Lung (tissue), 12 donors: ENCODE results near the gene TMEM17. TPM values are rescaled to one million over a fixed set of nuclear protein-coding genes. Genes with fewer than 3 reads are reported as not detected.

Experiments used
- ATAC-seq: fragments of 200-7000 bp; cut with Tn5 transposase; one replicate; pipeline ENCODE4 v1.9.1; 2020; ENCODE audit warnings: moderate number of reproducible peaks; ENCODE audit not compliant: insufficient read depth, low FRiP score
- DNase-seq, 3 donors: peaks; one replicate each; pipeline ENCODE4 v3.0.0-alpha.2; 2013 to 2017
- H3K27ac ChIP-seq, 2 donors: one replicate each; pipeline ENCODE4 v1.5.1; 2013; ENCODE audit warnings: mild to moderate bottlenecking in 2 of 2, moderate library complexity in 2 of 2, control low read depth in 1 of 2, inconsistent platforms in 1 of 2, low read depth in 1 of 2, low read length in 1 of 2
- H3K27me3 ChIP-seq, 3 donors: one replicate each; pipeline ENCODE4 v1.5.1; 2013; ENCODE audit warnings: low read length in 2 of 3; ENCODE audit not compliant: control insufficient read depth in 3 of 3, insufficient read depth in 3 of 3
- H3K36me3 ChIP-seq, 4 donors: one replicate each; pipeline ENCODE4 v1.5.1; 2013; ENCODE audit warnings: low read length in 4 of 4, mild to moderate bottlenecking in 1 of 4, moderate library complexity in 1 of 4; ENCODE audit not compliant: control insufficient read depth in 4 of 4, insufficient read depth in 4 of 4
- H3K4me1 ChIP-seq, 5 donors: one replicate each; pipeline ENCODE4 v1.5.1; 2013; ENCODE audit warnings: low read length in 5 of 5, mild to moderate bottlenecking in 2 of 5, moderate library complexity in 1 of 5; ENCODE audit not compliant: control insufficient read depth in 5 of 5, insufficient read depth in 5 of 5
- H3K4me3 ChIP-seq: one replicate; pipeline ENCODE4 v1.5.1; 2013; ENCODE audit warnings: mild to moderate bottlenecking, control low read depth, moderate library complexity
- H3K9ac ChIP-seq, 2 donors: one replicate each; pipeline ENCODE4 v1.5.1; 2013; ENCODE audit warnings: low read length in 2 of 2, control low read depth in 1 of 2; ENCODE audit not compliant: insufficient read depth in 1 of 2
- H3K9me3 ChIP-seq, 4 donors: one replicate each; pipeline ENCODE4 v1.5.1; 2013; ENCODE audit warnings: low read length in 3 of 4, mild to moderate bottlenecking in 1 of 4, moderate library complexity in 1 of 4; ENCODE audit not compliant: control insufficient read depth in 4 of 4, insufficient read depth in 3 of 4
- CTCF ChIP-seq: IDR thresholded peaks from 2 replicates; pipeline ENCODE4 v1.5.1; 2012; ENCODE audit warnings: mild to moderate bottlenecking; ENCODE audit errors: control extremely low read depth, extremely low read depth
- WGBS, 2 donors: extraction: QIAGEN DNeasy Blood & Tissue Kit; methylation state at CpG; one replicate each; pipeline ENCODE4 v1.1.7; 2013; 5-methylcytosine and 5-hydroxymethylcytosine counted together
- polyA plus RNA-seq, 2 donors: library from polyadenylated mRNA; stranded (reverse); fragments of 200-250 nt; gene quantifications; one replicate each; pipeline ENCODE4 v1.2.1, GENCODE V29; 2013
- total RNA-seq, 2 donors: library from RNA; depleted of rRNA in 1 of 2; stranded (reverse); fragments of >200 nt in 1 of 2; gene quantifications; one replicate each; pipeline ENCODE4 v1.2.1, GENCODE V29; 2014 to 2021
- donor health status: control.
- donor health status: control.
- donor health status: Bipolar disorder and iron deficiency.
- donor health status: healthy.
- donor health status: DM: yes; HTN: yes; CAD: no.

Gene TMEM17
- total and polyA plus RNA-seq, 4 donors: 1.6 to 3.9 (median 2.7) TPM

DNA sequence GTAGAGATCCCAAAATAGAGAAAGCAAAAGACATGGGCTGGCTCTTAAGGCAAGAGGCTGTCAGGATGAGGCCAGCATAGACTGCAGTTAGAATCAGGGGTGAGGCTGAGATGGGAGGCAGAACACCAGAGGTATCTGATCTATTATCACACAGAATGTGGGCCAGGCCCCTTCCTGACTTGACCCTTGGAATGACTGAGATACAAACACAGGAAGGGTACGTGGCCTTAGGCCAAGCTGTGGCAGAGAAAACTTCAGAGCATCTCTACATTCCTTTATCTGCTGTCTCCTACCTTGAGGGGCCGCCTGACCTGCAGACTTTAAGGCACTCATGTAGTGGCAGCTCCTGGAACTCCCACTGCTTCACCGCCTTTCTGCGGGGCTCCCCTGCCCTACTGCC is 28.4 kb downstream of the TMEM17 start:
- Histone ChIP-seq H3K9ac (no peak overlapping the region), H3K4me1 (peaks cover 5 to 28% (median 12%) of the 10 kb centered on the region in 5 donors), H3K9me3 (no peaks in the 10 kb centered on the region), H3K4me3 (no peak overlapping the region), H3K27me3 (no peaks in the 10 kb centered on the region), H3K27ac (peak overlapping the region; percentile 54 to 58), H3K36me3 (no peaks in the 10 kb centered on the region)
- TF ChIP-seq CTCF: no peak
- 79 to 89% methylated on average over 4 of the region's 4 CpGs for WGBS, 2 donors
- ATAC-seq (no peak), DNase-seq (no peak)

GRCh38 chr2:62475172-62476011 is 30.6 kb downstream of the TMEM17 start:
- Histone ChIP-seq H3K36me3 (no peaks in the 10 kb centered on the region), H3K9ac (no peak overlapping the region), H3K27me3 (no peaks in the 10 kb centered on the region), H3K4me3 (no peak overlapping the region), H3K9me3 (no peaks in the 10 kb centered on the region), H3K4me1 (peaks cover 5 to 34% (median 12%) of the 10 kb centered on the region in 5 donors), H3K27ac (peak overlapping the region; percentile 45 to 50)
- 23 to 25% methylated on average over 21 of the region's 21 CpGs for WGBS, 2 donors
- no peak for TF ChIP-seq CTCF
- no peak for ATAC-seq
- peak; percentile 50 to 61 (median 59) for DNase-seq

- Histone ChIP-seq H3K4me1 (peaks cover 5 to 34% (median 12%) of the 10 kb centered on the region in 5 donors), H3K9me3 (no peaks in the 10 kb centered on the region), H3K36me3 (no peaks in the 10 kb centered on the region), H3K27me3 (no peaks in the 10 kb centered on the region), H3K27ac (no peak overlapping the region), H3K9ac (no peak overlapping the region), H3K4me3 (no peak overlapping the region)
- no peak for DNase-seq
- 91 to 96% methylated on average over 4 of the region's 4 CpGs for WGBS, 2 donors
- no peak for TF ChIP-seq CTCF
- ATAC-seq: no peak
These were observed 31.8 kb downstream of the TMEM17 start for GRCh38 chr2:62474176-62474575.
